SU-DHL-6 (cell line): ENCODE data around the gene EPHA3.

ENCODE experiments used
- CTCF ChIP-seq: fragments of 200-600 bp; sonication (generic); IDR thresholded peaks from one replicate; pipeline ENCODE4 v1.5.1; 2017; ENCODE audit warnings: antibody characterized with exemption, mild to moderate bottlenecking, low read length, moderate library complexity; ENCODE audit not compliant: insufficient read depth, poor library complexity, severe bottlenecking
- EZH2phosphoT487 ChIP-seq: fragments of 200-600 bp; sonication (generic), shearing (Covaris generic); conservative IDR thresholded peaks from 2 replicates; pipeline ENCODE4 v1.6.1; 2018; ENCODE audit warnings: mild to moderate bottlenecking, antibody characterized with exemption, low read length, moderate library complexity, mixed read lengths

GRCh38 chr3:89527736-89528305 is 420.4 kb downstream of the EPHA3 start:
- TF ChIP-seq CTCF: no peak
- no peak for TF ChIP-seq EZH2phosphoT487
